HG03045 (cell line): Measurements from ENCODE around the gene ANKLE1.

Source experiments
- ATAC-seq: cut with Tn5 transposase; IDR thresholded peaks from one replicate; pipeline ENCODE4 v1.9.1; 2021; ENCODE audit warnings: mild to moderate bottlenecking, moderate library complexity; ENCODE audit not compliant: unreplicated experiment

Gene ANKLE1, protein sequence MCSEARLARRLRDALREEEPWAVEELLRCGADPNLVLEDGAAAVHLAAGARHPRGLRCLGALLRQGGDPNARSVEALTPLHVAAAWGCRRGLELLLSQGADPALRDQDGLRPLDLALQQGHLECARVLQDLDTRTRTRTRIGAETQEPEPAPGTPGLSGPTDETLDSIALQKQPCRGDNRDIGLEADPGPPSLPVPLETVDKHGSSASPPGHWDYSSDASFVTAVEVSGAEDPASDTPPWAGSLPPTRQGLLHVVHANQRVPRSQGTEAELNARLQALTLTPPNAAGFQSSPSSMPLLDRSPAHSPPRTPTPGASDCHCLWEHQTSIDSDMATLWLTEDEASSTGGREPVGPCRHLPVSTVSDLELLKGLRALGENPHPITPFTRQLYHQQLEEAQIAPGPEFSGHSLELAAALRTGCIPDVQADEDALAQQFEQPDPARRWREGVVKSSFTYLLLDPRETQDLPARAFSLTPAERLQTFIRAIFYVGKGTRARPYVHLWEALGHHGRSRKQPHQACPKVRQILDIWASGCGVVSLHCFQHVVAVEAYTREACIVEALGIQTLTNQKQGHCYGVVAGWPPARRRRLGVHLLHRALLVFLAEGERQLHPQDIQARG

GRCh38 chr19:17281391-17282304, at the start of gene ANKLE1:
ANKLE1 (plus strand) TSS chr19:17281901; CDS start chr19:17281921, 20 bp downstream.
- no peak for ATAC-seq

DNA sequence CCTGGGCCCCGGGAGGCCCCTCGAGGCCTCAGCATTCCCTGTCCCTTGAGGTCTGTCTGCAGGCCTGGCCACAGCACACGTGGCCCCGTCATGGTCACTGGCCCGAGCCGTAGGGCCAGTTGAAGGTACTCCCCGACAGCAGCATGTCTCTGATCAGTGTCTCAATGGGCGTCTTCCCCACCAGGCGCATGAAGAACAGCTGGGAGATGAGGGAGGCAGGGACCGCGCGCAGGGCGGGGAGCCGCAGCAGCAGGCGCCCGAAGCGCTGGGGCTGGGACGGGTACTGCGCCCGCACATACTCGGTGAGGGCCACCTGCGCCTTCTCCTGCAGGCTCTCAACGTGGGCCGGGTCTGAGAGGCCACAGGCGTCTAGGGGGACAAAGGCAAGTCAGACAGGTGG, 49.4 kb upstream of the ANKLE1 start:
- ATAC-seq, result no peak

- ATAC-seq, result no peak
These were observed 46.8 kb upstream of the ANKLE1 start for GRCh38 chr19:17234911-17235299.

- peak; percentile 63 for ATAC-seq
These were observed 46.3 kb upstream of the ANKLE1 start for GRCh38 chr19:17235300-17235970.

DNA sequence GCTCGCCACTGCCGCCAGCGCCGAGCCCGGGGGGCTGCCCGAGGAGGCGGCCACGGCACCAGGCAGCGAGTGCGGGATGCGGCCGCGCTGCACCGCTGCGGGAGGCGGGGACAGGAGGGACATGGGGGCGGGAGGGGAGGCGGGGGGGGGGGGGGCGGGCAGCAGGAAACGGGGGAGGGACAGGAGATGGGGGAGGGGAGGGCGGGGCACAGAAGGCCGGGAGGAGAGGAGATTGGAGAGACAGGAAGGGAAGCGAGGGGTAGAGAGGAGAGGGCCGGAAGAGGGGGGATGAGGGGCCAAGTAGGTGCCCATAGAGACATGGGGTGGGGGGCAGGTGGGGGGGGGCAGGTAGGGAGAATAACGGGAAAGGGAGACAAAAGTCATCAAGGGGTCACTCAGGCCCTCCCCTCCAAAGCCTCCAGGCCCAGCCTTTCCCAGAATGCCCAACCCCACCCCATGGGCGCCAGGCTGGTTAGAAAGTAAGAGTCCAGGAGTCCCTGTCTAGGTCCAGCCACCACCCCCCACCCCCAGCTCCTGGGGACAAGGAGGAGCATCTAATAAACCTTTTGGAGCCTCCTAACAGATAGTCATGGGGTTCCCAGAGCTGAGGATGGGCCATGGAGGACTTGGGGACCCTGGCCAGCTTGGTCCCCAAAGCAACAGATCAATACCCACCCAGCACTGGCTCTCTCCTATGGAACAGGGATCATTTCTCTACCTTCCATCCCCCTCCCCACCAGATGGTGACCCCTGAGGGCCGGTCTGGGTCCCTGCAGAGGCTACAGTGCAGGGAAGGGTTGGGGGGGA, 45.5 kb upstream of the ANKLE1 start:
- peak; percentile 12 for ATAC-seq

GRCh38 chr19:17236811-17237543, 44.7 kb upstream of the ANKLE1 start:
- ATAC-seq, result no peak

DNA sequence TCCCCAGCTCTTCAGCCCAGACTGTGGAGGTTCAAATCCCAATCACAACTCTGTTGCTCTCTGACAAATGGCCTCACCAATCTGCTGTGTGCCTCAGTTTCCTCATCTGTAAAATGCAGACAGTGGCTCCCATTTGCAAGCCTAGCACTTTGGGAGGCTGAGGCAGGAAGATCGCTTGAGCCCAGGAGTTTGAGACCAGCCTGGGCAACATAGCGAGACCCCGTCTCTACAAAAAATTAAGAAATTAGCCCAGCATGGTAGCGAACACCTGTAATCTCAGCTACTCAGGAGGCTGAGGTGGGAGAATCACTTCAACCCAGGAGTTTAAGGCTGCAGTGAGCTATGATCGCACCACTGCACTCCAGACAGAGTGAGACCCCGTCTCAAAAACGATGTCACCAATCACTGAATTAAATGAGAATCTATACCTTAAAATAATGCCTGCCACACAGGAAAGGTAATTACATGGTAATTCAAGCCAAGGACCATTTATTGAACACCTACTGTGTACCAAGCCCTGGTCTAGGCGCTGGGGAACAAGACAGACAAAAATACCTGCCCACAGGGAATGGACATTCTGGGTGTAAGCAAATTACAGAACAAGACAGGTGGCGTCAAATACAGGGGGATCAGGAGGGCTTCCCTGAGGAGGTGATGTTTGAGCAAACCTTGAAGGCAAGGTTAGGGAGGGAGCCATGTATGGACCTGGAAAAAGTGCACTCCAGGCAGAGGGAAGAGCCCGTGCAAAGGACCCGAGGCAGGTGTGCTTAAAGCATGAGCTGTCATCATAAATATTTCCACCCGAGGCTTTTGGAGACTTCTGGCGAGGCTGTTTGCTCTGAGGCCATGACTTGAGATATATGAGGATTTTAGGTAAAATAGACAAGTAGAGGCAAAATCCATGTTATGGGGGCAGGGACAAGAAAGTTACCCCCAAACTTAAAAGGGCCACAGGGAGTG, 43.7 kb upstream of the ANKLE1 start:
- ATAC-seq, result no peak

- no peak for ATAC-seq
These were observed 41.5 kb upstream of the ANKLE1 start for GRCh38 chr19:17240062-17240752.

DNA sequence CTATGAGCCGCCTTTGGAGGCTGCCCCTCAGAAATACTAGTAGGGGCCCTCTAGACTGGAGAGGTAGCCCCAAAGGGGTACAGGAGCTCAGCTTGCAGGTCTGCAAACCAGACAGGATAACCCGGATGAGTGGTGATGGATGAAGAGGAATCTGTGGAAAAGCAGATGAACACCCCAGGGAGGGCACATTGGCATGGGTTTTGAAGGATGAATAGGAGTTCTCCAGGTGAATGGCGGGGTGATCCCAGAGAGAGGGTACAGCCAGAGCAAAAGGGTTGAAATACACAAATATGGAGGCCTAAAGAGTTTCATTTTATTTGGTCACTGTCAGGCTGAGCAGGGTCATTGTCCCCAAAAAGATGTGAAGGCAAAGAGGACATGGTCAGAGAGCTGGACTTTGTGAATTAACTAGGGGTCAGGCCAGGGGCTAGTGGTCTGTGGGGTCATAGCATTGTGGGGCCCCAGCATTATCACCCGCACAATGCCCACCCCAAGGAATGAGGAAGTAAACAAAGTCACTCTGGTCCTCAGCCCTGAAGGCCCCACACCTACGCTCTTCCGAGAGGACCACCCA, 40.8 kb upstream of the ANKLE1 start:
- no peak for ATAC-seq

DNA sequence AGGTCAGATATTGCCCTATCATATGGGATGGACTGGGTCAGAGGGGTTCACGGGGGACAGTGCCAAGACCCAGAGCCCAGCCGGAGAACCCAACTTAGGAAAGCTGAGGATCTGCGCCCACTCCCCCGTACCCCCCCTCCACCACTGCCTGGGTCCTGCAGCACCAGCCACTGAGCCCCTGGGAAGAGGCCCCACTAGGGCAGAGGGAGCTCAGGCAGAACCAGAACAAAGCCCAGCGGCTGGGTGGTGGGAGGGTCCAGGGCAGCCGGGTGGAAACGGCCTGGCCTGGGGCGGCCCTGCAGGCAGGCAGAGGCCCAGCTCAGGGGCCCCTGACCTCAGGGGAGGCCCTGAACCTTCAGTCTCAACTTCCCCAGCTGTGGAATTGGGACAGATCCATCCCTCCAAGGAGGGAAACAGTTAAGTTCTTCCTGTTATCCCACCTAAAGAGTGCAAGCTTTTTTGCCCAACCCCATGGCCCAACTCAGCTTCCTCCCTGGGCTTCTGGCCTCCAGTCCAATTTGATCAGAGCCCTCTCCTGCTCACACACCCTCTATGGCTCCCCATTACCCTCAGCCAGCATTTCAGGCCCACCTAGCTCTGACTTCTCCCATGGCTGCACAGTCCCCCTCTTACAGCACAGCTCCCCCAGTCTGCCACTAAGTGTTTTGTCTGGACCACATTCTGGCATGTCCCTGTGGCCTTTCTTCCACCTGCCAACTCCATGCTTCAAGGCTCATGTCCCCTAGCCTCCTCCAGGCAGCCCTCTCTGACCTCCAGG, 39.1 kb upstream of the ANKLE1 start:
- no peak for ATAC-seq

DNA sequence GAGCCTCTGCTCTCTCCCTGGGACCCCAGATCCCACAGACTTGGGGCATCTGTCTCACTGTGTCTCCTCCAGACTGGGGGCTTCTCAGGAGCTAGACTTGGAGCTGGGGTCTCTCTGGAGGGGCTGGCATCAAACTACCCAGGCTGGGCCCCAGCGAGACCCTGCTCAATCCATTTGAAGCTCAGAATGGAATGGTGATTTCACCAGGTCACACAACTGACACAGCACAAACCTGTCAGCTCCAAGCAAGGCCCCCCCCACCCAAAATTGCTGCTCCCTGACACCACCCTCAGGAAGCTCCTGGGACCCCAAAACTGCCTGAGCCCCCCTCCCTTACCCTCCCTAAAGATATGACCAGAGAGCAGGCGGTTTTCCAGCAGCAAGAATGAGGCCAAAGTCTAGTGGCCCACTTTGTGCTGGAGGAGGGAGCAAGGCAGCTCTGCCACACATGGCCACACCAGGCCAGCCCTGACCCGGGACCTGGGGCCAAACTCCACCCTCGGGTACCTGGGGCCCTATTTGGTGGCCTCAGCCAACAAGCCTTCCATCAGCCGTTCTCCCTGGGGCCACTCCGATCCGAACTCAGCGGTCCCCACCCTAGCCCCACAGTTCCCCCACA, 38.4 kb upstream of the ANKLE1 start:
- no peak for ATAC-seq

DNA sequence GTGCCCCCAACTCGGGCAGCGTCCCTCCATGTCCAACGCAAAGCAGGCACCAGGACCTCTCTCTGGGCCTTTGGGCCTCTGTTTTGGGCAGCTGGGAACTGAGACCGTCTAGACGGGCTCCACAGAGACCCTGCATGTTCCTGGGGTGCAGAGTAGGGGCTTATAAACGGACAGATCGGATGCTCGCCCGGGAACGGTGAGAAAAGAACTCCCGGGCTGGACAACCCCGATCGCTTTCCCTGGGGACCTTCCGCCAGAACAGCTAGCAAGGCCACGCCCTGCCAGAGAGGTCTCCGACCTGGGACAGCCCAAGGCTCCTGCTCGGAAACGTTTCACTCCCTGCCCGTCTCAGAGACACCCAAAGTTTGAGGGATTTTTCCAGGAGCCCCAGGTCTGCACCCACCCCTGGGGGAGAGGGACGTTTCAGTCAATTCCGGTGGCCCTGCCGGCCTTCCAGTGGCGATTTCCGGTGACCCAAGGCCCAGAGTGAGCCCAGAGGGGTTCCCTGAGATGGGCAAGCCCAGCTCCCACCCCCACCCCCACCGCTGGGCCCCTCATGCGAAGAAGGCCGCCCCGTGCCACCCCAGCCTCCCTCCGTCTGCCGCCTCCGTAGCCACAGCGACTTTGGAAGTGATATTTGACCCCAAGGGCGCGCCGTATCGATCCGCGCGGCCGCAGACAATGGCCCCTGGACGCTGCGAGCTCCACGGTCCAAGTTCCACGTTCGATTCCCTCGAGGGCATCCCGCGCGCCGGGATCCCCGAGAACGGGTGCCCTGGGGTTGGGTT, 37.7 kb upstream of the ANKLE1 start:
- no peak for ATAC-seq

DNA sequence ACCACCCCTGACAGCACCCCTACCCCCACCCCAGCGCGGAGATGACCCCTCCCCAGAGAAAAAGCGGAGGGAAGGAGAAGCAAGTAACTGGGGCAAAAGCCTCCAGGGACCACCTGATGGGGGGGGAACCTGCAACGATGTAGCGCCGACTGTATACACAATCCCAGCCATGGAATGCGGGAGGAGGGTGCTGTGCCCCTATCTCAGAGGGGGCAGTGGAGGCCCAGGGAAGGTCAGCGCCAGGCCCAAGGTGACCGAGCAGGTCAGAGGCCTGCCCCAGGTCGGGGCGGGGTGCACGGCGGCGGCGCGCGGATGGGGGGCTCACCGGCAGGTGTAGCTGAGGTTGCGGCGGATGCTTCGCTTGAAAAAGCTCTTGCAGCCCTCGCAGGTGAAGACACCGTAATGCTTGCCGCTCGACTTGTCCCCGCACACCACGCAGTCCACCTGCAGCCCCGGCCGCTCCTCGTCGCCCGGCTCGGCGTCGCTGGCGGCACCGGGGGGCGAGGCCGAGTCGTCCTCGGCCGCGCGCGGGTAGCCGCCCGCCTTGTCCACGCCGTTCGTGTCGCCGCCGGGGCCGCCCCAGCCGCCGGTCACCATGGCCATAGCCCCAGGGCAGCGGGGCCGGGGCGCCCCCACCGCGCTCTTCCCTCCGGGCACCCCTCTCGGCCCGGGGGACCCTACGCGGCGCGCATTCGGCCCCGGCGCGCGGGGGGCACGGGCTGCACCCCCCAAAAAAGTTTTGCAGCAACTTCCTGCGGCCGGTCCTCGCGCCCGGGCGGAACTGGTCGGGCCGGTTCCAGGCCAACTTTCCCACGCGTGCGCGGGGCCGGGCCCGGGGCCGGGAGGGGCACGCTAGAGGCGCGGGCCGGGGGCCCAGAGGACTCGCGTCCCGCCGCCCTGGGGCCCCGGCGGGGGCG, 36.8 kb upstream of the ANKLE1 start:
- peak; percentile 5 for ATAC-seq

- peak; percentile 21 for ATAC-seq
These were observed 36.1 kb upstream of the ANKLE1 start, which contains the start of gene NR2F6 for GRCh38 chr19:17245535-17245984. NR2F6 (minus strand) TSS chr19:17245919; CDS start chr19:17245220, 699 bp downstream.
